GM04504 (cell line): Measurements from ENCODE around the gene GTF2H3.

Source experiments
- DNase-seq: peaks from one replicate; pipeline ENCODE4 v3.0.0-alpha.2; 2012; ENCODE audit warnings: low read depth

The GTF2H3 gene

GRCh38 chr12:123645878-123646277 lies 12.2 kb downstream of the GTF2H3 start:
- no peak for DNase-seq

GRCh38 chr12:123648401-123648800 lies 14.8 kb downstream of the GTF2H3 start:
- no peak for DNase-seq

GRCh38 chr12:123654129-123654701 lies 20.6 kb downstream of the GTF2H3 start:
- no peak for DNase-seq

- DNase-seq, result no peak
Observed at GRCh38 chr12:123655420-123655819, 21.8 kb downstream of the GTF2H3 start.

- DNase-seq, result no peak
Observed at GRCh38 chr12:123656392-123656791, 22.8 kb downstream of the GTF2H3 start.

GRCh38 chr12:123657211-123657610 lies 23.6 kb downstream of the GTF2H3 start:
- DNase-seq, result no peak

GRCh38 chr12:123659996-123660727 lies 26.5 kb downstream of the GTF2H3 start:
- DNase-seq, result peak; percentile 68

GRCh38 chr12:123667771-123668170 lies 34.1 kb downstream of the GTF2H3 start:
- no peak for DNase-seq

GRCh38 chr12:123670882-123671728 lies 37.5 kb downstream of the GTF2H3 start, which contains the start of gene TCTN2:
TCTN2 (plus strand) TSS chr12:123671113; CDS start chr12:123671241, 128 bp downstream.
- peak; percentile 76 for DNase-seq

- DNase-seq, result no peak
Observed at GRCh38 chr12:123671876-123672275, 38.2 kb downstream of the GTF2H3 start.

GRCh38 chr12:123675436-123675835 lies 41.8 kb downstream of the GTF2H3 start:
- DNase-seq, result no peak

GRCh38 chr12:123676616-123677320 lies 43.1 kb downstream of the GTF2H3 start:
- no peak for DNase-seq

- no peak for DNase-seq
Observed at GRCh38 chr12:123678981-123679380, 45.4 kb downstream of the GTF2H3 start.

GRCh38 chr12:123681605-123682004 lies 48.0 kb downstream of the GTF2H3 start:
- DNase-seq, result no peak

- DNase-seq, result no peak
Observed at GRCh38 chr12:123683964-123684363, 50.3 kb downstream of the GTF2H3 start.

- DNase-seq, result no peak
Observed at GRCh38 chr12:123686636-123687190, 53.1 kb downstream of the GTF2H3 start.

- DNase-seq, result no peak
Observed at GRCh38 chr12:123690191-123690840, 56.7 kb downstream of the GTF2H3 start.

- no peak for DNase-seq
Observed at GRCh38 chr12:123696207-123696606, 62.6 kb downstream of the GTF2H3 start.

- DNase-seq, result no peak
Observed at GRCh38 chr12:123696646-123697045, 63.0 kb downstream of the GTF2H3 start.

- DNase-seq, result no peak
Observed at GRCh38 chr12:123705935-123706334, 72.3 kb downstream of the GTF2H3 start.

- DNase-seq, result no peak
Observed at GRCh38 chr12:123707466-123707865, 73.8 kb downstream of the GTF2H3 start.
